C4-2B (cell line): Measurements from ENCODE around the gene NUDT7.

Experiments used
- H3K27ac ChIP-seq: fragments of 450-650 bp; 2 replicates; pipeline ENCODE4 v1.5.1; 2017
- CTCF ChIP-seq: fragments of 450-650 bp; conservative IDR thresholded peaks from 2 replicates; pipeline ENCODE4 v1.5.1; 2017; ENCODE audit warnings: mild to moderate bottlenecking
- ZFX ChIP-seq: fragments of 450-650 bp; IDR thresholded peaks from 2 replicates; pipeline ENCODE4 v1.6.1; 2017

The NUDT7 gene

GRCh38 chr16:77780378-77780837, 58.1 kb downstream of the NUDT7 start:
- TF ChIP-seq CTCF (no peak), ZFX (no peak)
- no peak overlapping the region for H3K27ac ChIP-seq

GRCh38 chr16:77781091-77781490, 58.8 kb downstream of the NUDT7 start:
- H3K27ac ChIP-seq = no peak overlapping the region
- TF ChIP-seq CTCF = no peak
- no peak for TF ChIP-seq ZFX

- H3K27ac ChIP-seq = no peak overlapping the region
- TF ChIP-seq CTCF = peak; percentile 17
- TF ChIP-seq ZFX = no peak
Measured at GRCh38 chr16:77782694-77783093, 60.4 kb downstream of the NUDT7 start.

- TF ChIP-seq ZFX (no peak), CTCF (peak; percentile 50)
- no peak overlapping the region for H3K27ac ChIP-seq
Measured at GRCh38 chr16:77784441-77785372, 62.4 kb downstream of the NUDT7 start.

- no peak for TF ChIP-seq CTCF
- no peak for TF ChIP-seq ZFX
- no peak overlapping the region for H3K27ac ChIP-seq
Measured at GRCh38 chr16:77785373-77785764, 63.1 kb downstream of the NUDT7 start.

GRCh38 chr16:77786186-77786847, 64.0 kb downstream of the NUDT7 start:
- TF ChIP-seq CTCF = no peak
- no peak for TF ChIP-seq ZFX

GRCh38 chr16:77787452-77787851, 65.1 kb downstream of the NUDT7 start:
- no peak overlapping the region for H3K27ac ChIP-seq
- no peak for TF ChIP-seq ZFX
- no peak for TF ChIP-seq CTCF

More at GRCh38 chr16:77786186-77786847, 64.0 kb downstream of the NUDT7 start:
- no peak overlapping the region for H3K27ac ChIP-seq
